ENCODE results near the gene SNX9.
A peak's percentile ranks its signal among the peaks of the same experiment; 100 is the strongest.

The SNX9 gene

GRCh38 chr6:157982102-157982562 is 159.1 kb downstream of the SNX9 start:
- Histone ChIP-seq H3K4me2 (ENCODE audit: low read length) (peak overlapping the region; percentile 99), H3K36me3 (replicated peaks; ENCODE audit: low read depth, low read length) (no peaks in the 10 kb centered on the region), H4K20me1 (ENCODE audit: insufficient read depth, low read length) (peaks cover 6% of the 10 kb centered on the region), H3K4me1 (ENCODE audit: low read length) (peaks cover 17% of the 10 kb centered on the region), H3K27me3 (ENCODE audit: low read depth, low read length) (peaks cover 5% of the 10 kb centered on the region), H3K27ac (ENCODE audit: low read length) (peak overlapping the region; percentile 43), H3K79me2 (ENCODE audit: low read length) (peaks cover 39% of the 10 kb centered on the region), H3K9ac (ENCODE audit: low read length) (peak overlapping the region; percentile 94), H3K9me3 (ENCODE audit: insufficient read depth, low read length) (no peaks in the 10 kb centered on the region), H2AFZ (ENCODE audit: low read depth, low read length) (peak overlapping the region; percentile 77), H3K4me3 (ENCODE audit: low read length) (peak overlapping the region; percentile 78)
- no peak for TF ChIP-seq EZH2phosphoT487 (IDR thresholded peaks at IDR 0.05; ENCODE audit: low read depth)
- no peak for TF ChIP-seq CTCF (IDR thresholded peaks at IDR 0.05; ENCODE audit: low read depth, low read length)

GRCh38 chr6:157982563-157983405 is 159.7 kb downstream of the SNX9 start:
- no peak overlapping the region for H2AFZ ChIP-seq (ENCODE audit: low read depth, low read length)
- H4K20me1 ChIP-seq (ENCODE audit: insufficient read depth, low read length): peaks cover 6% of the 10 kb centered on the region
- H3K9ac ChIP-seq (ENCODE audit: low read length): peak overlapping the region; percentile 94
- H3K27me3 ChIP-seq (ENCODE audit: low read depth, low read length): peaks cover 5% of the 10 kb centered on the region
- H3K9me3 ChIP-seq (ENCODE audit: insufficient read depth, low read length): no peaks in the 10 kb centered on the region
- H3K79me2 ChIP-seq (ENCODE audit: low read length): peaks cover 39% of the 10 kb centered on the region
- TF ChIP-seq CTCF (IDR thresholded peaks at IDR 0.05; ENCODE audit: low read depth, low read length) (no peak; the same call in 1 of the 2 replicates), EZH2phosphoT487 (IDR thresholded peaks at IDR 0.05; ENCODE audit: low read depth) (no peak)
- H3K4me1 ChIP-seq (ENCODE audit: low read length): peaks cover 17% of the 10 kb centered on the region
- peak overlapping the region; percentile 99 for H3K4me2 ChIP-seq (ENCODE audit: low read length)
- peak overlapping the region; percentile 78 for H3K4me3 ChIP-seq (ENCODE audit: low read length)
- H3K27ac ChIP-seq (ENCODE audit: low read length): no peak overlapping the region
- H3K36me3 ChIP-seq (replicated peaks; ENCODE audit: low read depth, low read length): no peaks in the 10 kb centered on the region

- TF ChIP-seq EZH2phosphoT487 (IDR thresholded peaks at IDR 0.05; ENCODE audit: low read depth): no peak
- TF ChIP-seq CTCF (IDR thresholded peaks at IDR 0.05; ENCODE audit: low read depth, low read length): no peak
- Histone ChIP-seq H4K20me1 (ENCODE audit: insufficient read depth, low read length) (peaks cover 8% of the 10 kb centered on the region), H3K27me3 (ENCODE audit: low read depth, low read length) (peaks cover 5% of the 10 kb centered on the region), H2AFZ (ENCODE audit: low read depth, low read length) (no peak overlapping the region), H3K9ac (ENCODE audit: low read length) (no peak overlapping the region), H3K4me3 (ENCODE audit: low read length) (peak overlapping the region; percentile 78), H3K27ac (ENCODE audit: low read length) (no peak overlapping the region), H3K4me2 (ENCODE audit: low read length) (peak overlapping the region; percentile 99), H3K36me3 (replicated peaks; ENCODE audit: low read depth, low read length) (no peaks in the 10 kb centered on the region), H3K79me2 (ENCODE audit: low read length) (peaks cover 39% of the 10 kb centered on the region), H3K9me3 (ENCODE audit: insufficient read depth, low read length) (no peaks in the 10 kb centered on the region), H3K4me1 (ENCODE audit: low read length) (peaks cover 17% of the 10 kb centered on the region)
These were observed 160.5 kb downstream of the SNX9 start for GRCh38 chr6:157983406-157984119.

- Histone ChIP-seq H4K20me1 (ENCODE audit: insufficient read depth, low read length) (peaks cover 13% of the 10 kb centered on the region), H3K27me3 (ENCODE audit: low read depth, low read length) (peaks cover 5% of the 10 kb centered on the region), H3K4me3 (ENCODE audit: low read length) (no peak overlapping the region), H3K36me3 (replicated peaks; ENCODE audit: low read depth, low read length) (no peaks in the 10 kb centered on the region), H2AFZ (ENCODE audit: low read depth, low read length) (no peak overlapping the region), H3K79me2 (ENCODE audit: low read length) (peaks cover 39% of the 10 kb centered on the region), H3K9me3 (ENCODE audit: insufficient read depth, low read length) (no peaks in the 10 kb centered on the region), H3K27ac (ENCODE audit: low read length) (no peak overlapping the region), H3K4me1 (ENCODE audit: low read length) (peaks cover 17% of the 10 kb centered on the region), H3K9ac (ENCODE audit: low read length) (no peak overlapping the region), H3K4me2 (ENCODE audit: low read length) (no peak overlapping the region)
- TF ChIP-seq EZH2phosphoT487 (IDR thresholded peaks at IDR 0.05; ENCODE audit: low read depth): no peak
- no peak for TF ChIP-seq CTCF (IDR thresholded peaks at IDR 0.05; ENCODE audit: low read depth, low read length)
These were observed 161.1 kb downstream of the SNX9 start for GRCh38 chr6:157984128-157984527.

Data from OCI-LY3 (cell line).